ENCODE measurements around the gene GSTA4.
"Not testable (repeated sequence)": the region's sequence is repeated elsewhere in the genome, so short reads cannot be mapped to it uniquely, and the experiment has no call there.

GSTA4 gene

DNA sequence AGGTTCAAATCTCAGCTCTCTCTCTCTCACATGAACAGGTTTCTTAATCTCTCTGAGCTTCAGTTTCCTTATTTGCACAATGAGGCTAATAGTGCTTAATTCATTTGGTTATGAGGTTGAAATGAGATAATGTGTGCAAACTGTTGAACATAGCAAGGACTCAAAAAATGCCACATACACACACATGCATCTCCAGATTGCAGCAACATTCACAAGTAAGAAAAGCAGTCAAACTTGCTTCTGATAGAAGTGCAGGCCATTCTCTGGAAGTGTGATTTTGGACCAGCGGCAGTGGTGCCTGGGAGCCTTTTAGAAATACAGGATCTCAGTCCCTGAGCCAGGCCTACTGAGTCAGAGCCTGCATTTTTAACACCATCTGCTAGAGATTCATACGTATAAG lies 25.7 kb downstream of the GSTA4 start:
- no peak for DNase-seq

DNA sequence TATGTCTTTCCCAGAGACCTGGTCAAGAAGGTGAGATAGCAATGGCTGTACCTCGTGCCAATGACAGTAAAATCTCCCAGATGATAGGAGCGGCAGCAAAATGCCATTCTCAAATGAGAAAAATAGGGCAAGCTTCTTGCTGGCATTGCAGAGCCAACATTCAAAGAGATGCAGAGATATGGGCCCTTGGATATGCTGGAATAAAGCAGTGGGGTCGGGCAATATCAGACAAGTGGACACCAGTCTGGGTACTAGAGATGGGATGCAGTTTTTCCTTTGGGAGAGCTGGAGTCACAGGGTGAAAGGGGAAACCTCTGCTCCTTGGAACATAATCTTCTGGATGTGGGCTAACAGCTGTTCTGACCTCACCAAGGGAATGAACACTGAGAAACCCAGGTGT lies 29.0 kb downstream of the GSTA4 start:
- no peak for DNase-seq

DNA sequence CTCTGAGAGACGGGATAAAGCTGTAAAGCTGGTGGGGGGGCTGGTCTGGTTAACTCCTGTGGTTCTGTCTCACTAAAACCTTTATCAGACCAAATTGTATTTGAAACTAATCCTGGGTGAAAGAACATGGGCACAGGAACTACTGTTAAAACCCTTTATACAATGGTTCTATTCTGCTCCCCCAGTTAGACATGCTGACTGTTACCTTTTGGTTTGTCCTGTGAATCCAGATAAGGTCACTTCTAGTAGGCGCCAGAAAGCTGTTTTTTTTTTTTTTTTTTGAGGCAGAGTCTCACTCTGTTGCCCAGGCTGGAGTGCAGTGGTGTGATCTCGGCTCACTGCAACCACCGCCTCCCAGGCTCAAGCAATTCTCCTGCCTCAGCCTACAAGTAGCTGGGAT lies 29.7 kb downstream of the GSTA4 start:
- DNase-seq = no peak

DNA sequence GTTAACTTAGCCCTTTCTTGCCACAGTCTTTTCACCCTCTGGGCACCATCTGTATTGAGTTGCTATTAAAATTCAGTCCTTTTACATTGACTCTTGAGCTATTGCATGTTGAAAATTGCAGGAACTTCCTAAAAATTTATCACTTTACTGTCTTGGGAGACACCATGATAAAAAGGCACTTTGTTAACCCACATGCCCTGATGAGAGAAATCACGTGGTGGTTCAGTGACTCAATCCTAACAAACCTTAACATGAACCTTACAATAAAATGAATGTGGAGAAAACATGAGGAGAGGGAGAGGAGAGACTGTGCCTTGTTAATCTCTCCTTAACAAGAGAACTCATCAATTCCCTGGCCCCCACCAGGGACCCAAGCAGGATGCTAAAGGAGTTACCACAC lies 30.8 kb downstream of the GSTA4 start:
- no peak for DNase-seq

DNA sequence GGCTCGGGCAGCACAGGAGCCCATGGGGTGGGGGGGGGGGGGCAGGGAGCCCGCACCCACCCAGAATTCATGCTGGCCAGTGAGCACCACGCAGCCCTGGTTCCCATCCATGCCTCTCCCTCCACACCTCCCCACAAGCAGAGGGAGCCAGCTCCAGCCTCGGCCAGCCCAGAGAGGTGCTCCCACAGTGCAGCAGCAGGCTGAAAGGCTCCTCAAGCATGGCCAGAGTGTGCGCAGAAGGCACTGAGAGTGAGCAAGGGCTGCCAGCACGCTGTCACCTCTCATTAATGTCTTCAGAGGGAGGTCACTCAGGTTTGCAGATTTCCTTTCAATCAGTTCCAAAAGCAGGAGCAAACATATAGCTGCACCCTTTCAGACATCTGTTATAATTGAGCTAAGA lies 32.4 kb downstream of the GSTA4 start:
- DNase-seq = no peak

DNA sequence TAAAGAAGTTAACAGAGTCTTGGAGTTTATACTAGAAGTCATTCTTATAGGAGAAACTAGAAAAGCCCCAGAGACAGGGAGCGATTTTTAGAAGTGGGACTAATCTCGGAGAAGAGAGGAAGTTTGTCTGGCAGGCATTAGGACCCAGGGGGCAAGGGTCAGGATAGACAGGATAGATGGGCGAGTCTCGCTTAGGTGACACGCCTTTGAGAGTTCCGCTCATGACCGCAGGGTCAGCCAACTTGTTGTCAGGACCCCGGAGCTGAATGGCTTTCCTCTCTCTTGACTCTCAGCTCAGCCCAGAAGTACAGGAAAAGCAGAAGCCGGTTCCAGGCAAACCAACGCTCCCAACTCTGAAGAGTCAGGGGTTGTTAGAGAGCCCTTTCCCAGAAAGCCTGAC lies 34.1 kb downstream of the GSTA4 start:
- not testable (repeated sequence) for DNase-seq

DNA sequence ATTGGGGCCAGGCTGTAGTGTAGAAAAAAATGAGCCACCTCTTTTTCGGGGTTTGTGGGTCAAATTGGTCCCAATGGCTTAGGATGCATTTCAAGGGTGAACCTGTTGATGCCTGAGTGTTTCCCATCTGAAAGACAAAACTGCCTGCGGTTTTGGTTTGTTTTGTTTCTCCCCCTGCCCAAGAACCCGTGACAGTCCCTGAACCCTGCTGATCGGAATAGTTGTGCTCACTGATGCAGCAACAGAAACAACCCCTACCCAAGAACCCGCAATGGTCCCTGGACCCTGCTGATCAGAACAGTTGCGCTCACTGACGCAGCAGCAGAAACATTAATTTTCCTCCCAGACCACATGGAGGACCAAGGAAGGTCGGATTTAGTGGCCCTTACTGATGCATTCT lies 34.9 kb downstream of the GSTA4 start:
- not testable (repeated sequence) for DNase-seq

DNA sequence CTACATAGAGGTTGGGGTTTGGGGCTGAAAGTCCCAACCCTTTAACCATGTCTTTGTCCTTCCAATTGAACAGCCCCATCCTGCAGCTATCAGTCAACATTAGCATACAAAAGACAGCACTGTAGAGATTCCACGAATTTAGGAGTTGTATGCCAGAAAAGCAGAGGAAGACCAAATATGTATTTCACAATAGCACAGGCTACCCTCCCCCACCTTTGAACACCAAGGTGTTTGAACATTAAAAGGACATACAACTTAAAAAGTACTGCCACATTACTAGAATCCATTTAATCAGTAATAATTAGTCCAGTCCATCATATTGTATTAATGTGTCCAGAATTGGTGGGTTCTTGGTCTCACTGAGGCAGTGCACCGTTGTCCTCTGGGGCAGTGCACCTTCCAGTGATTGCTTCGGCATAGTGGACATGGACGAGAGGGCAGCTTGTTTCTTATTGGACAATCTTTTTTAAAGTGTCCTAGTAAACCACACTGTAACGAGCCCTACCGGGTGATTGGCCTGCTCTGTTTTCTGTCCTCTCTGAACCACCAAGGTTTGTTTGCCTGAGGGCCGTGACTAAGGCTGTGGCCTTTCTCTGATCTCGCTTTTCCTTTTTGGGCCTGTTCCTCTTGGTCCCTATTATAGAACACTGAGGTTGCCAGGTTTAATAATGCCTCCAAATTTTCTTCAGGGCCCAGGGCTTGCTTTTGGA lies 36.4 kb downstream of the GSTA4 start:
- no peak for DNase-seq

DNA sequence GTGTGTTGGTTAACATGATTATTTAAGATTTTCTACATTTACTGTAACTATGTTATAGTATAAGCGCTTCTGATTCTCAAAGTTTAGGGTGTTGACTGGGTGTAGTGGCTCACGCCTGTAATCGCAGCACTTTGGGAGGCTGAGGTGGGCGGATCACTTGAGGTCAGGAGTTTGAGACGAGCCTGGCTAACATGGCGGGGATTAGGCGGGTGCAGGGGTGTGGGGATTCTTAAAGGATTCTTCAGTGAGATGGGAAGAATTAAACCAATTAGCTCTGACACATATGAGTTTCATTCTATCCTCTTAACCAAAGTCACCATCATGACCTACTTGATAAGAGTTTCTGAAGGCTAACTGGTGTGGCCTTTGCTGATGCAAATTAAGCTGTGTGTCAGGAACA lies 39.2 kb downstream of the GSTA4 start:
- no peak for DNase-seq

DNA sequence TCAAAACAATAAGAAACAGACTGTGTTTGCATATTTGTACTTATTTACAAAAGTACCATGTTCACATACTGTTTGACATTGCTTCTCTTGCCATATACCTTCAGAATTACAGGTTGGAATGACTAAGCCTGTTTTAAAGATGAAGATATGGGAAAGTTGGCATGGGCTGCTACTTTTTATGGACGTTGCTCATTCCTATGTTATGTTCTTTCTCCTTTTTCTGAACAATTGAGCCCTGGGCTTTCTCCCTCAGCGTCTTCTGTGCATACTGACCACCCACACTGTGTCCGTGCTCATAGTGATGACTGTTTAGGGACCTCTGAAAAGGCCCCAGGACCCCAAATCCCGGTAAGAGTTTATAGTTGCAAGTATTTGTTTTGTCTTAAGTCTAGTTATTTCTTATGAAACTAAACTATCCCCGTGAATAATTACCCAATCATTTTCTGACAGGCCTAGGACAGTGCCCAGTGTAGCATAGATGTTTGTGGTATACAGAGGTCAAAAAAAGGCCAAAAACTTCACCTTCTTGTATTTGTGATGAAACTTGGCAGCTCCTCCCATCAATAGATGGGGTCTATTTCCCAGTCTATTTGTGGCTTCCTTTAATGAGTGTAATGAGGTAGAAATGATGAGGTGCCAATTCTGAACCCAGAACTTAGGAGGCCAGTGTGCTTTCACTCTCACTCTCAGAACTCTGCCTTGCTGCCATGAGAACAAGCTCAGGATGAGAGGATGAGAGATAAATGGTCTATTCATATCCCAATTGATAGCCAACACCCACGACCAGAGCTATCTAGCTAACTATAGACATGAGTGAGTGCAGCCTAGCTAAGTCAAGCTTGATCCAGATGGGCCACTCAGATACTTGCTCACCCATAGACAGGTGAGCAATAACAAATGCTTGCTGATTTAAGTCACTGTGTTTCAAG lies 40.9 kb downstream of the GSTA4 start:
- no peak for DNase-seq

DNA sequence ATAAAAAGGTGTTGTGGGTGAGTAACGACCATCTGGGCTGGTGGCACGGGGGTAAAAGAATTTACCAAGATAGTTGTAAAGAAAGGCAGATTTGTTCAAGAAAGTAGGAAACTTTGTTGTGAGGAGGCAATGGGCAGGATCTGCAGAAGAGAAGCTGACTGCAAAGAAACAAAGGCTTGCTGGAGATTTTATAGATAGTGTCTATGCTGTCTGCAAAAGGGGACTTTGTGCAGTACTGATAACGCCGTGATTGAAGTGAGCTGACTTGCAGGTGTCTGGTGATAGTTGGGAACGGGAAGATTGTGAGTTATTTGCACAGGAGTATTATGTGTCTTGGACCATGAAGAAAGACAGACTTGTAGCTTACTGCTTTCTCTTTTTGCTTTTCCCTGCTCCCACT lies 48.8 kb downstream of the GSTA4 start:
- DNase-seq = no peak

DNA sequence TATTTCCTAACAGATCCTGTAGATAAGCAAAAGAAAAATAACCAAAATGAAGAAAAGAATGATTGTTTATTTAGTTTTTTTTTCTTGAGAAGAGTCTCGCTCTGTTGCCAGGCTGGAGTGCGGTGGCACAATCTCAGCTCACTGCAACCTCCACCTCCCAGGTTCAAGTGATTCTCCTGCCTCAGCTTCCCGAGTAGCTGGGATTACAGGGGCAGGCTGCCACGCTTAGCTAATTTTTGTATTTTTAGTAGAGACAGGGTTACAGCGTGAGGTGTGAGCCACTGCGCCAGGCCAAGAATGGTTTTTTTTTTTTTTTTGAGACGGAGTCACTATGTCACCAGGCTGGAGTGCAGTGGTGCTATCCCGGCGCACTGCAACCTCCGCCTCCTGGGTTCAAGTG lies 52.3 kb downstream of the GSTA4 start:
- not testable (repeated sequence) for DNase-seq

DNA sequence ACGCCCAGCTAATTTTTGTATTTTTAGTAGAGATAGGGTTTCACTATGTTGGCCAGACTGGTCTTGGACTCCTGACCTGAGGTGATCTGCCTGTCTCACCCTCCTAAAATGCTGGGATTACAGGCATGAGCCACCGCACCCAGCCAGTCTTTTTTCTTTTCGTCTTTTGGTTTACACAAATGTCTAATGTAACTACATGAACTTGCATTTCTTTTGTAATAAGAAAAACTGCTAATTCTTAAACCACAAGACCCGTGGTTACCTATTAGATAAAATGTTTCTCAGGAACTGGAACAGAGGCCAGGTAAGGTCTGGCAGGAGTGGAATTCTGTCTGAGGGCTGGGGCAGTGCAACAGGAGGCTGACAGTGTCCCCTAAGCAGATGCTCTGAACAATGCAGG lies 52.9 kb downstream of the GSTA4 start:
- no peak for DNase-seq

DNA sequence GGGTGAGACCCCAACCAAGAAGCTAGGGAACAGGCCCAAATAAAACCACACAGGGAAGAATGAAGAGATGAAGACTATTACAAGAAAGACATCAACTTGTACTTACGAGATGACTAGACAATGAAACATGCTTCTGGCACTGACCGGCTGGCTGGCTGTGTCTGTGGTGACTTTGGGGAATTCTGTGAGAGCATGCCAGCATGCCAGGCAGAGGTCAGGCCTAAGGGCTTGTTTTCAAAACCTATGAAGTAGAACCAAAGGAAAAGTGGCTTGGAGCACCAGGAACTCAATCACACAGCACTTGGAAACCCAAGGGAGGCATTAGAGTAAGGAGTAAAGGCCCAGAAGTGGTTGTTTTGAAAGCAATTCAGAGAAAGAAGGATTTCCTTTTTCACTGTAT lies 57.2 kb downstream of the GSTA4 start:
- DNase-seq = no peak

DNA sequence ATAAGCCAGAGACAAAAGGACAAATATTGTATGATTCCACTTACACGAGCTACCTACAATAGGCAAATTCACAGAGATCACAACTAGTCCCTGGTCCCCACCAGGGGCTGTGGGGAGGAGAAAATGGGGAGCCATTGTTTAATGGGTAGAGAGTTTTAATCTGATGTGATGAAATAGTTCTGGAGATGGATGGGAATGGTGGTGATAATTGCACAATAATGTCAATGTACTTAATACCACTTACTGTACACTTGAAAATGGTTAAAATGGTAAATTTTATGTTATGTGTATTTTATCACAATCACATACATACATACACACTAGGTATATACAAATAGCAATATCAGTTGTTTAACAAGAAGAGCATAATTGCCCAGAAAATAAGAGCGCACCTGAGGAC lies 61.3 kb downstream of the GSTA4 start:
- DNase-seq = no peak

DNA sequence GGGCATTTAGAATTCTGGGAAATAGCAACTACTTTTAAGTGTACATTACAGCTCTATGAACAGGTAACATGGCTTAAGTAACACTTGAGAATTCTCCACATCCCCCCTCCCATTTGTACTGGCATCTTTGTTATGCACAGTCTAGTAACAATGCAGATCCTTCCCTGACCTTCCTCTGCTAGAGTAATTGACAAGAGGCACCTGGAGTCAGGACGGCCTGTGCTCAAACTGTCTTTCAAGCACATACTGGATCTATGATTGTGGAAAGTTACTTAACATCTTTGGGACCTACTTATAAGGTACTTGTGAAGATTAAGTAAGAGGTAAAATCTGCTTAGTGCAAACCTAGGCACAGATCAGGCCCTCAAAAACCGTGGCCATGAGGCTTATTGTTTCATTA lies 63.7 kb downstream of the GSTA4 start:
- DNase-seq = no peak

DNA sequence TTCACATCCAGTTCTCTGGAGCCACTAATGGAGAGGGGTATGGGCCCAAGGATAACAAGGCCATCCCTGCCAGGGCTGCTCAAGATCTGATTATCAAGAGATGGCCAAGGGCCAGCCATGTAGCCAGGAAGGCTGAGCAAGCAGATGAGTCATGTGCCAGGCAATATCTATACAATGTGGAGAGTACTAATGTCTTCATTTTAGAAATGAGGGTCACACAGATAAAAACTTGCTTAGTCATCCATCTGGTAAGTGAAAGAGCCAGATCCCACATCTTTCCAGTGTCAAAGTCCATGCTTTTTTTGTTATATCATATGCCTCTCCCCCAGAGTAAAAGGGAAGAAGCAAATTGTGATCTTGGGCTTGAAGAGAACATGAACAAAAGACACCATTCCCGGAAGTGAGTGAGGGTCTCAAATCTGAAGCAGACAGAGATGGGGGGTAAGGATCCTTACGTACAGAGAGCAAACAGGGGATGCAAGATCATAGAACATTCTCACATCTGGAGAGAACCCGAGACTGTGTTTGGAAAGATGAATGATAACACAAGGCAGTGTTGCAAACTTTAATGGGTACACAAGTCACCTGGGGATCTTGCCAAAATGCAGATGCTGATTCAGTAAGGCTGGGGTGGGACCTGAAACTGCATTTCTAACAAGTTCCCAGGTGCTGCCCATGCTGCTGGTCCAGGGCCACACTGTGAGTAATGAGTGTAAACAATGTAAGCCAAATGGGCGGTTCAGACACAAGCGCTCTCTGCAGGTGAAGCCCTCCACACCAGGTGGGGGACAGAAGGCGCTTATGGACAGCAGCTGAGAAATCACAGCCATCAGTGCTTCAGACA lies 65.5 kb downstream of the GSTA4 start:
- no peak for DNase-seq
